ENCODE results near the gene DIP2B.

GRCh38 chr12:50740307-50740706 is 235.5 kb downstream of the DIP2B start:
- TF ChIP-seq CTCF (IDR thresholded peaks at IDR 0.05 in 8 of 11, conservative IDR thresholded peaks at IDR 0.05 in 3 of 11) (no peak), POLR2A (IDR thresholded peaks at IDR 0.05) (no peak)

Data from spleen (tissue), 7 donors.